ENCODE results near the gene RTTN. TPM values are rescaled to one million over a fixed set of nuclear protein-coding genes. Genes with fewer than 3 reads are reported as not detected.
"Not testable (repeated sequence)": the region's sequence is repeated elsewhere in the genome, so short reads cannot be mapped to it uniquely, and the experiment has no call there.

Gene RTTN
- total RNA-seq: 10 to 100 TPM; 22.2 to 29.7 TPM

- DNase-seq (peak; percentile 95), ATAC-seq (peak; percentile 95)
- intact Hi-C loops (cut with DNase I, micrococcal nuclease): loop anchor here (1.0 to 5.0 kb wide), 6 partner anchors 11 to 1490 kb away; partner anchors contain the start of genes SOCS6 (in 2 of the 2) and TMX3 (in 2 of the 2)
- Mint-ChIP-seq H3K9me3 (ENCODE audit: low read depth) (no peaks in the 10 kb centered on the region), H3K27me3 (peaks cover 2% of the 10 kb centered on the region), H3K4me1 (peaks cover 25% of the 10 kb centered on the region), H3K36me3 (ENCODE audit: low read depth) (peaks cover 10% of the 10 kb centered on the region), H3K27ac (peak within 1 kb of the TSS; percentile 97), H3K4me3 (peak within 1 kb of the TSS; percentile 93)
- CTCF ChIA-PET: interaction anchor here (0.6 to 1.2 kb wide), 3 partner anchors 10 to 228 kb away, joined by 4 read pairs; no protein-coding TSS in a partner anchor
- POLR2A ChIA-PET: interaction anchor here (0.6 to 1.1 kb wide), 5 partner anchors 11 to 270 kb away, joined by 3 to 9 read pairs (median 4); no protein-coding TSS in a partner anchor
Observed at GRCh38 chr18:70205421-70206397, at the start of gene RTTN. Gene RTTN, minus strand, starts transcription at chr18:70205687. Its CDS starts 29 bp downstream, at chr18:70205658.

GRCh38 chr18:70250781-70251180, 45.3 kb upstream of the RTTN start:
- intact Hi-C loops (cut with DNase I, micrococcal nuclease): no loop called here
- POLR2A ChIA-PET: no interaction called here
- H3K27me3 Mint-ChIP-seq: peaks cover 6% of the 10 kb centered on the region
- no peak for DNase-seq
- no peak overlapping the region for H3K27ac Mint-ChIP-seq
- no peaks in the 10 kb centered on the region for H3K4me1 Mint-ChIP-seq
- H3K36me3 Mint-ChIP-seq (ENCODE audit: low read depth): no peaks in the 10 kb centered on the region
- CTCF ChIA-PET: no interaction called here
- no peaks in the 10 kb centered on the region for H3K9me3 Mint-ChIP-seq (ENCODE audit: low read depth)
- no peak for ATAC-seq
- H3K4me3 Mint-ChIP-seq: no peak overlapping the region

- H3K36me3 Mint-ChIP-seq (ENCODE audit: low read depth); CTCF ChIA-PET; H3K27ac Mint-ChIP-seq; DNase-seq; intact Hi-C loops (cut with DNase I, micrococcal nuclease); ATAC-seq; H3K4me3 Mint-ChIP-seq; POLR2A ChIA-PET; H3K9me3 Mint-ChIP-seq (ENCODE audit: low read depth); H3K27me3 Mint-ChIP-seq; H3K4me1 Mint-ChIP-seq: not testable (repeated sequence)
Observed at GRCh38 chr18:70249861-70250260, 44.4 kb upstream of the RTTN start.

GRCh38 chr18:70249118-70249517, 43.6 kb upstream of the RTTN start:
- no peaks in the 10 kb centered on the region for H3K9me3 Mint-ChIP-seq (ENCODE audit: low read depth)
- H3K27me3 Mint-ChIP-seq: peaks cover 2% of the 10 kb centered on the region
- H3K4me3 Mint-ChIP-seq: no peak overlapping the region
- ChIA-PET POLR2A (no interaction called here), CTCF (interaction anchor here (0.8 kb wide), 1 partner anchor 36 kb away, joined by 3 read pairs; no protein-coding TSS in a partner anchor)
- intact Hi-C loops (cut with DNase I, micrococcal nuclease): no loop called here
- no peaks in the 10 kb centered on the region for H3K4me1 Mint-ChIP-seq
- ATAC-seq (no peak), DNase-seq (no peak)
- no peaks in the 10 kb centered on the region for H3K36me3 Mint-ChIP-seq (ENCODE audit: low read depth)
- no peak overlapping the region for H3K27ac Mint-ChIP-seq

- Mint-ChIP-seq H3K36me3 (ENCODE audit: low read depth) (no peaks in the 10 kb centered on the region), H3K27me3 (peaks cover 5% of the 10 kb centered on the region), H3K27ac (no peak overlapping the region), H3K4me3 (no peak overlapping the region), H3K9me3 (ENCODE audit: low read depth) (no peaks in the 10 kb centered on the region), H3K4me1 (no peaks in the 10 kb centered on the region)
- intact Hi-C loops (cut with DNase I, micrococcal nuclease): no loop called here
- ChIA-PET POLR2A (no interaction called here), CTCF (no interaction called here)
- ATAC-seq: no peak
- DNase-seq: no peak
Observed at GRCh38 chr18:70246061-70246466, 40.6 kb upstream of the RTTN start.

GRCh38 chr18:70243131-70243929, 37.8 kb upstream of the RTTN start:
- Mint-ChIP-seq H3K27ac (no peak overlapping the region), H3K9me3 (ENCODE audit: low read depth) (no peaks in the 10 kb centered on the region), H3K36me3 (ENCODE audit: low read depth) (no peaks in the 10 kb centered on the region), H3K27me3 (peaks cover 11% of the 10 kb centered on the region), H3K4me1 (no peaks in the 10 kb centered on the region), H3K4me3 (no peak overlapping the region)
- ATAC-seq: no peak
- intact Hi-C loops (cut with DNase I, micrococcal nuclease): no loop called here
- POLR2A ChIA-PET: no interaction called here
- CTCF ChIA-PET: no interaction called here
- DNase-seq: no peak

GRCh38 chr18:70236921-70237320, 31.4 kb upstream of the RTTN start:
- H3K4me1 Mint-ChIP-seq; H3K4me3 Mint-ChIP-seq; CTCF ChIA-PET; H3K9me3 Mint-ChIP-seq (ENCODE audit: low read depth); POLR2A ChIA-PET; ATAC-seq; DNase-seq; intact Hi-C loops (cut with DNase I, micrococcal nuclease); H3K36me3 Mint-ChIP-seq (ENCODE audit: low read depth); H3K27ac Mint-ChIP-seq: not testable (repeated sequence)
- peaks cover 21% of the 10 kb centered on the region for H3K27me3 Mint-ChIP-seq

- ATAC-seq: no peak
- H3K36me3 Mint-ChIP-seq (ENCODE audit: low read depth): no peaks in the 10 kb centered on the region
- DNase-seq: no peak
- no peaks in the 10 kb centered on the region for H3K9me3 Mint-ChIP-seq (ENCODE audit: low read depth)
- no peak overlapping the region for H3K4me3 Mint-ChIP-seq
- intact Hi-C loops (cut with DNase I, micrococcal nuclease): no loop called here
- ChIA-PET CTCF (interaction anchor here (1.1 kb wide), 1 partner anchor 9 kb away, joined by 3 read pairs; no protein-coding TSS in a partner anchor), POLR2A (no interaction called here)
- H3K27ac Mint-ChIP-seq: no peak overlapping the region
- H3K4me1 Mint-ChIP-seq: no peaks in the 10 kb centered on the region
- H3K27me3 Mint-ChIP-seq: peaks cover 23% of the 10 kb centered on the region
Observed at GRCh38 chr18:70235478-70235877, 30.0 kb upstream of the RTTN start.

- Mint-ChIP-seq H3K4me1 (no peaks in the 10 kb centered on the region), H3K36me3 (ENCODE audit: low read depth) (no peaks in the 10 kb centered on the region), H3K27ac (no peak overlapping the region), H3K27me3 (peaks cover 20% of the 10 kb centered on the region), H3K4me3 (no peak overlapping the region), H3K9me3 (ENCODE audit: low read depth) (no peaks in the 10 kb centered on the region)
- CTCF ChIA-PET: no interaction called here
- intact Hi-C loops (cut with DNase I, micrococcal nuclease): no loop called here
- POLR2A ChIA-PET: no interaction called here
- DNase-seq (no peak), ATAC-seq (no peak)
Observed at GRCh38 chr18:70234667-70235459, 29.4 kb upstream of the RTTN start.

- Mint-ChIP-seq H3K4me1 (no peaks in the 10 kb centered on the region), H3K27me3 (peaks cover 20% of the 10 kb centered on the region), H3K36me3 (ENCODE audit: low read depth) (no peaks in the 10 kb centered on the region), H3K27ac (no peak overlapping the region), H3K9me3 (ENCODE audit: low read depth) (no peaks in the 10 kb centered on the region), H3K4me3 (no peak overlapping the region)
- DNase-seq: no peak
- intact Hi-C loops (cut with DNase I, micrococcal nuclease): no loop called here
- no peak for ATAC-seq
- ChIA-PET CTCF (no interaction called here), POLR2A (no interaction called here)
Observed at GRCh38 chr18:70233974-70234373, 28.5 kb upstream of the RTTN start.

- ChIA-PET CTCF (no interaction called here), POLR2A (no interaction called here)
- Mint-ChIP-seq H3K4me3 (no peak overlapping the region), H3K9me3 (ENCODE audit: low read depth) (peaks cover 2% of the 10 kb centered on the region), H3K27me3 (peaks cover 14% of the 10 kb centered on the region), H3K36me3 (ENCODE audit: low read depth) (no peaks in the 10 kb centered on the region), H3K27ac (no peak overlapping the region), H3K4me1 (no peaks in the 10 kb centered on the region)
- no peak for ATAC-seq
- DNase-seq: no peak
- intact Hi-C loops (cut with DNase I, micrococcal nuclease): no loop called here
Observed at GRCh38 chr18:70232261-70232660, 26.8 kb upstream of the RTTN start.

Data from activated CD4-positive, alpha-beta T cell treated with anti-CD3 and anti-CD28 coated beads for 36 hours (primary cell).